Measurements from ENCODE around the gene PLD4.

GRCh38 chr14:104931304-104931770, 6.7 kb downstream of the PLD4 start:
- TF ChIP-seq, protein P1, sequence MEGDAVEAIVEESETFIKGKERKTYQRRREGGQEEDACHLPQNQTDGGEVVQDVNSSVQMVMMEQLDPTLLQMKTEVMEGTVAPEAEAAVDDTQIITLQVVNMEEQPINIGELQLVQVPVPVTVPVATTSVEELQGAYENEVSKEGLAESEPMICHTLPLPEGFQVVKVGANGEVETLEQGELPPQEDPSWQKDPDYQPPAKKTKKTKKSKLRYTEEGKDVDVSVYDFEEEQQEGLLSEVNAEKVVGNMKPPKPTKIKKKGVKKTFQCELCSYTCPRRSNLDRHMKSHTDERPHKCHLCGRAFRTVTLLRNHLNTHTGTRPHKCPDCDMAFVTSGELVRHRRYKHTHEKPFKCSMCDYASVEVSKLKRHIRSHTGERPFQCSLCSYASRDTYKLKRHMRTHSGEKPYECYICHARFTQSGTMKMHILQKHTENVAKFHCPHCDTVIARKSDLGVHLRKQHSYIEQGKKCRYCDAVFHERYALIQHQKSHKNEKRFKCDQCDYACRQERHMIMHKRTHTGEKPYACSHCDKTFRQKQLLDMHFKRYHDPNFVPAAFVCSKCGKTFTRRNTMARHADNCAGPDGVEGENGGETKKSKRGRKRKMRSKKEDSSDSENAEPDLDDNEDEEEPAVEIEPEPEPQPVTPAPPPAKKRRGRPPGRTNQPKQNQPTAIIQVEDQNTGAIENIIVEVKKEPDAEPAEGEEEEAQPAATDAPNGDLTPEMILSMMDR (IDR thresholded peaks at IDR 0.05) = no peak
- TF ChIP-seq POLR2AphosphoS5 (IDR thresholded peaks at IDR 0.05) (no peak), POLR2A (IDR thresholded peaks at IDR 0.05) (no peak), EP300 (IDR thresholded peaks at IDR 0.05) (no peak)
